GM10248 (cell line): ENCODE measurements around the gene TEX2.
A peak's percentile ranks its signal among the peaks of the same experiment; 100 is the strongest.

Source experiments
- CTCF ChIA-PET: fragments of 300-600 bp; sonication (Branson Sonifier 250); formaldehyde crosslinking; extraction: SDS; loops from one replicate; lab custom pipeline; 2021; ENCODE audit warnings: antibody characterized with exemption; lab: Yijun Ruan, JAX
- POLR2A ChIA-PET: fragments of 350-650 bp; sonication (Branson Sonifier 250); formaldehyde crosslinking; extraction: SDS; loops from one replicate; lab custom pipeline; 2020; ENCODE audit warnings: antibody characterized with exemption; lab: Yijun Ruan, JAX
- DNase-seq: peaks from one replicate; pipeline ENCODE4 v3.0.0; 2012; ENCODE audit errors: extremely low spot score
- CTCF ChIP-seq: IDR thresholded peaks from 2 replicates; pipeline ENCODE4 v1.5.1; 2012; ENCODE audit warnings: mild to moderate bottlenecking, low read depth; ENCODE audit errors: extremely low read depth, missing control alignments, control extremely low read depth

TEX2 gene

DNA sequence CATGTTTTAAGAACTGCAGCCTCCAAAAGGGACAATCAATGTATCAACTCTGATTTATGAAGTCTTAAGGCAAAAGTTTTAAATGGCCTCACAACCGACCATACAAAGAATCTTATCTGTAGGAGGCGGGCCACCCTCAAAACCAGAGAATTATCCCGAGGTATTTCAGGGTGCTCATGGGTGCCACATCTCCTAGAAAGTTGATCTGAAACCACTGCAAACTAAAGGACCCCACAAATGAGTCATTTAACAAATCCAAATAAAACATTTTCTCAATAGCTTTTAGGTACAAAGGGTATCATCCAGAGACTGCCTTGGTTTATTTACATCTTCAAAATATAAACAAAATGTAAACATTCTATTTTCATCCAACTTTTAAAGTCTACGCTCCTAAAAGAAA, 139.9 kb downstream of the TEX2 start:
- ChIA-PET POLR2A (no interaction called here), CTCF (interaction anchor here (0.9 to 19.4 kb wide), 3 partner anchors 10 to 103 kb away, joined by 4 to 515 read pairs (median 30); partner anchors contain the start of gene ICAM2)
- TF ChIP-seq CTCF: no peak
- no peak for DNase-seq

GRCh38 chr17:64120972-64121786, 141.9 kb downstream of the TEX2 start:
- CTCF ChIA-PET: interaction anchor here (0.8 to 19.4 kb wide), 15 partner anchors 9 to 272 kb away, joined by 3 to 515 read pairs (median 5); partner anchors contain the start of genes ERN1 and ICAM2
- peak; percentile 64 for DNase-seq
- POLR2A ChIA-PET: interaction anchor here (0.6 to 1.7 kb wide), 6 partner anchors 8 to 1528 kb away, joined by 3 to 15 read pairs (median 4); partner anchors contain the start of gene ERN1

- no peak for TF ChIP-seq CTCF
- ChIA-PET POLR2A (interaction anchor here (1.6 to 1.7 kb wide), 2 partner anchors 9 to 26 kb away, joined by 12 to 15 read pairs; partner anchors contain the start of gene ERN1), CTCF (interaction anchor here (0.9 to 19.4 kb wide), 10 partner anchors 10 to 174 kb away, joined by 3 to 515 read pairs (median 6); partner anchors contain the start of genes ERN1 and ICAM2)
- no peak for DNase-seq
Measured at GRCh38 chr17:64120159-64120810, 142.8 kb downstream of the TEX2 start.

DNA sequence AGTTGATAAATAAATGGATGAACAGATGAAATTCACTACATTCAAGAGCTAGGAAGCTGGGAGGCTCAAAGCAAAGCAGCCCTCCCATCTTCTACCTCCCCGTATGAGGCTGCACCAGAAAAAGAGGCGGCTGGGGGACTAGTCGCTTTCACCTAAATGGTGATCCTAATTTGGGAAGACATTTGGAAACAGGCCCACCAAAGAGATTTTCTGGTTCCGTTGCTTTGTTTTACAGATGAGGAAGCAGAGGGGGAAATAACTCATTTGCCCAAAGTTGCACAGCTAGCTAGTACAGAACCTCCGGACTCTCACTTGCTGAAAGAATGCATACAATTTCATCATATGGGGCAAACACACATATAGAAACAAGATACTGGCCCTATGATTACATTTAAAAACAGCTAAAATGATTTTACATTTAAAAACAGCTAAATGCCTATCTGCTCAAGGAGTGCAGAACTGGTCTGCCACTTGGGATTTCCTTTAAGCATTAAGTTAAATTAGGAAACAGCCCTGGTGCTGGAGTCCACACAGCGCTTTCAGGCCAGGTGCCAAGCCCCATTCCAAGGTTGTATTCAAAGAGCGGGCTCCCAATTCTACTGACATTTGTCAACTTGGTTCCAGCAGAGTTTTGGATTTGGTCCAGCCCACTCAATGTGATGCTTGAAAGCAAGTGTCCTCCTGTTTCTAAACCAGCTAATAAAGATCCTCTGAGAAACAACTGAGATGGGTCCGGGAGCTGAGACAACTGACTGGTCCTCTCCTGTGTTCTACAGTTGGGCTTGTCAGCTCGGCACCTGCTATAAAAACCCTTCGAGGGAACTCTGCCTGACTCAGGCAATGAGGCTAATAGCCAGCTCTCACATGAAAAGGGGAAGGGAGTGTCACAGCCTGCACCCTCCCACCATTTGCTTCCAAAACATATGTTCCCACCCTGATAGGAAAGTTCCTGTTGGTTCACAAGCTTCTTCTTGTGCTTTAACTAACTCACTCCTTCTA, 144.8 kb downstream of the TEX2 start:
- ChIA-PET POLR2A (interaction anchor here (0.7 to 1.4 kb wide), 2 partner anchors 11 to 27 kb away, joined by 3 read pairs; no protein-coding TSS in a partner anchor), CTCF (interaction anchor here (1.0 to 19.4 kb wide), 7 partner anchors 9 to 89 kb away, joined by 3 to 515 read pairs (median 4); no protein-coding TSS in a partner anchor)
- TF ChIP-seq CTCF: no peak
- DNase-seq: no peak

DNA sequence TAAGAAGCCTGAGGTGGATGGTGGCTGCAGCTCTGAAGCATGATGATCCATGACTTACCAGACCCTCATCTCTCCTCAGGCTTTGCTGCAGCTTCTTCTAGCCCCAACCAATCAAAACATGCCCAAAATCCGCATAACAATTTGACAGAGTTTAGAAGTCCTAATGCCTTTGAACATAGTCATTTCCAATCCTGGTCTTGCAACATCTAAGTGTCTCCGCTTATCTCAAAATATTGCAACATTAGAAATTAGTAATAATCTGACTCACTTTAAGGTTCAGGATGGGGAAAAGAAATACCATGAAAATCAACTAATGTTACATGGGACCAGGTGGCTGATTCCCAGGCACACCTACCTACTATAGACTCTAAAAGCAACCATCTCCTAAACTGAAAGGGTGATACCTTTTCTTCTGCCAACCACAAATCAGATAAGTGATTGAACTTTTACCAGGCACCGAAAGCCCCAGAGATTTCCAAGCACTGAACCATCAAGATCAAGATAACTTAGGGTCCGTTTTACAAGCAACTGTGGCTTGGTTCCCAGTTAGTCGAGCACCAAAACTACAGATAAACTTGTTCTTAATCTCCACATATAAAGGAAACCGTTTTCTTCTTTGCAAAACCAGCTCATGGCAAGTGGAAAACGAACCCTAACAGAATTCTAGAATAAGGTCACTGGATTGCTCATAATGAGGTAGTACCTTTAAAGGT, 147.1 kb downstream of the TEX2 start:
- POLR2A ChIA-PET: no interaction called here
- CTCF ChIA-PET: interaction anchor here (1.0 to 3.8 kb wide), 3 partner anchors 14 to 52 kb away, joined by 4 to 24 read pairs (median 5); no protein-coding TSS in a partner anchor
- DNase-seq: no peak
- TF ChIP-seq CTCF: no peak

- no peak for DNase-seq
- CTCF ChIA-PET: interaction anchor here (0.7 to 3.8 kb wide), 7 partner anchors 13 to 196 kb away, joined by 3 to 24 read pairs (median 4); no protein-coding TSS in a partner anchor
- TF ChIP-seq CTCF: no peak
- POLR2A ChIA-PET: interaction anchor here (1.3 kb wide), 1 partner anchor 31 kb away, joined by 3 read pairs; no protein-coding TSS in a partner anchor
Measured at GRCh38 chr17:64115043-64115698, 147.9 kb downstream of the TEX2 start.
